HCT116 (cell line): ENCODE measurements around the gene FAT1. TPM values are rescaled to one million over a fixed set of nuclear protein-coding genes. Genes with fewer than 3 reads are reported as not detected.

ENCODE experiments used
- ATAC-seq: fragments of 200-7000 bp; cut with Tn5 transposase; 2 replicates; pipeline ENCODE4 v1.9.1; 2020; ENCODE audit warnings: mild to moderate bottlenecking, moderate library complexity
- BruUV-seq: library from RNA; stranded (reverse); fragments of 400-500 nt; replicated peaks from 2 replicates; lab custom pipeline; 2021; lab: Mats Ljungman, UMichigan
- CTCF ChIA-PET: fragments of 300-600 bp; sonication (Branson Sonifier 250); formaldehyde crosslinking; loops from one replicate; lab custom pipeline; 2021; ENCODE audit warnings: antibody characterized with exemption; lab: Charles Lee
- POLR2A ChIA-PET: fragments of 300-600, 350-600 bp; sonication (Branson Sonifier 250); formaldehyde crosslinking; loops from one replicate; lab custom pipeline; 2021; ENCODE audit warnings: antibody characterized with exemption; lab: Charles Lee
- RAD21 ChIA-PET, 2 experiments: fragments of 300-600 bp; sonication (Branson Sonifier 250); formaldehyde crosslinking; loops; one replicate each; lab custom pipeline; 2023; ENCODE audit warnings: low total read pairs in 2 of 2; ENCODE audit not compliant: uncharacterized antibody in 2 of 2, unreplicated experiment in 2 of 2, low non-redundant PET in 1 of 2; lab: Charles Lee
- DNase-seq: peaks from one replicate; pipeline ENCODE4 v3.0.0-alpha.2; 2010; ENCODE audit warnings: low read depth, low spot score
- H2AFZ ChIP-seq: fragments of 200-600 bp; shearing (Covaris generic), sonication (generic); 2 replicates; pipeline ENCODE4 v1.6.1; 2017; ENCODE audit warnings: low read depth, mixed run types, mixed read lengths, antibody characterized with exemption, low read length; ENCODE audit not compliant: poor library complexity, severe bottlenecking
- H3K27ac ChIP-seq: 2 replicates; pipeline ENCODE4 v1.5.1; 2012; ENCODE audit warnings: low read depth, low read length
- H3K27me3 ChIP-seq: fragments of 200-600 bp; sonication (generic); 2 replicates; pipeline ENCODE4 v1.6.1; 2016; ENCODE audit warnings: mixed run types, low read length, mixed read lengths; ENCODE audit not compliant: insufficient read depth
- H3K36me3 ChIP-seq, 2 experiments: fragments of 200-500 bp in 1 of 2; fragments of 200-600 bp in 1 of 2; sonication (Bioruptor generic) in 1 of 2; sonication (generic) in 1 of 2; 2 replicates each; pipeline versions ENCODE4 v1.5.1 to v1.6.1; 2014 to 2016; ENCODE audit warnings: low read length in 2 of 2, inconsistent platforms in 1 of 2, mixed read lengths in 1 of 2, mixed run types in 1 of 2; ENCODE audit not compliant: insufficient read depth in 2 of 2, control insufficient read depth in 1 of 2
- H3K4me1 ChIP-seq, 2 experiments: fragments of 200-600 bp in 1 of 2; sonication (generic) in 1 of 2; 2 replicates each; pipeline versions ENCODE4 v1.5.1 to v1.6.1; 2012 to 2017; ENCODE audit warnings: low read length in 2 of 2, inconsistent platforms in 1 of 2, mild to moderate bottlenecking in 1 of 2, mixed read lengths in 1 of 2, mixed run types in 1 of 2, moderate library complexity in 1 of 2; ENCODE audit not compliant: insufficient read depth in 2 of 2, control insufficient read depth in 1 of 2
- H3K4me2 ChIP-seq: fragments of 200-600 bp; sonication (generic); 2 replicates; pipeline ENCODE4 v1.6.1; 2017; ENCODE audit warnings: mixed run types, low read length, mixed read lengths
- H3K4me3 ChIP-seq, 2 experiments: fragments of 200-600 bp in 1 of 2; sonication (generic) in 1 of 2; replicated peaks in 1 of 2; 2 replicates each; pipeline ENCODE4 v1.5.1; 2011 to 2016; ENCODE audit warnings: low read length in 2 of 2, control low read depth in 1 of 2, low read depth in 1 of 2, mild to moderate bottlenecking in 1 of 2, mixed read lengths in 1 of 2, mixed run types in 1 of 2
- H3K79me2 ChIP-seq: fragments of 200-600 bp; sonication (generic); 2 replicates; pipeline ENCODE4 v1.6.1; 2017; ENCODE audit warnings: mild to moderate bottlenecking, mixed run types, low read length, moderate library complexity, mixed read lengths; ENCODE audit not compliant: insufficient read depth
- H3K9ac ChIP-seq: fragments of 200-600 bp; sonication (generic); 2 replicates; pipeline ENCODE4 v1.6.1; 2016; ENCODE audit warnings: low read length, mixed read lengths
- H3K9me2 ChIP-seq: fragments of 200-600 bp; sonication (generic), shearing (Covaris generic); 2 replicates; pipeline ENCODE4 v1.6.1; 2017; ENCODE audit warnings: mixed run types, mild to moderate bottlenecking, moderate library complexity; ENCODE audit not compliant: insufficient read depth
- H3K9me3 ChIP-seq, 2 experiments: fragments of 200-500 bp in 1 of 2; fragments of 200-600 bp in 1 of 2; sonication (Bioruptor generic) in 1 of 2; sonication (generic) in 1 of 2; 2 replicates each; pipeline ENCODE4 v1.6.1; 2014 to 2017; ENCODE audit warnings: low read length in 2 of 2, mixed read lengths in 2 of 2, inconsistent platforms in 1 of 2, low read depth in 1 of 2, mild to moderate bottlenecking in 1 of 2, mixed run types in 1 of 2, moderate library complexity in 1 of 2; ENCODE audit not compliant: control insufficient read depth in 1 of 2, insufficient read depth in 1 of 2
- H4K20me1 ChIP-seq: fragments of 200-600 bp; sonication (generic), shearing (Covaris generic); 2 replicates; pipeline ENCODE4 v1.6.1; 2017; ENCODE audit warnings: mixed run types, mild to moderate bottlenecking, moderate library complexity; ENCODE audit not compliant: insufficient read depth
- CBX3 ChIP-seq: IDR thresholded peaks from 2 replicates; pipeline ENCODE4 v1.6.1; 2012; ENCODE audit warnings: low read depth
- CTCF ChIP-seq, 3 experiments: fragments of 200-600 bp in 1 of 3; sonication (generic) in 1 of 3; IDR thresholded peaks in 2 of 3; conservative IDR thresholded peaks in 1 of 3; 2 replicates each; pipeline ENCODE4 v1.5.1; 2012 to 2017; ENCODE audit warnings: low read depth in 2 of 3, low read length in 2 of 3, antibody characterized with exemption in 1 of 3, borderline replicate concordance in 1 of 3, control low read depth in 1 of 3, mild to moderate bottlenecking in 1 of 3, mixed read lengths in 1 of 3, mixed run types in 1 of 3, moderate library complexity in 1 of 3; ENCODE audit not compliant: insufficient read depth in 1 of 3
- EGR1 ChIP-seq: IDR thresholded peaks from 2 replicates; pipeline ENCODE4 v1.6.1; 2012; ENCODE audit warnings: low read depth
- EZH2 ChIP-seq: fragments of 200-600 bp; sonication (generic); IDR thresholded peaks from 2 replicates; pipeline ENCODE4 v1.6.1; 2017; ENCODE audit warnings: antibody characterized with exemption, mixed run types
- EZH2phosphoT487 ChIP-seq: fragments of 200-600 bp; IDR thresholded peaks from 2 replicates; pipeline ENCODE4 v1.6.1; 2018; ENCODE audit warnings: antibody characterized with exemption, borderline replicate concordance
- FOSL1 ChIP-seq: IDR thresholded peaks from 2 replicates; pipeline ENCODE4 v1.6.1; 2012; ENCODE audit warnings: low read depth
- JUND ChIP-seq: IDR thresholded peaks from 2 replicates; pipeline ENCODE4 v1.6.1; 2012
- POLR2A ChIP-seq: IDR thresholded peaks from 2 replicates; pipeline ENCODE4 v1.7.0; 2011; ENCODE audit warnings: borderline replicate concordance; ENCODE audit not compliant: insufficient read depth, insufficient read length; ENCODE audit errors: extremely low read depth
- RAD21 ChIP-seq: IDR thresholded peaks from 2 replicates; pipeline ENCODE4 v1.6.1; 2012; ENCODE audit warnings: low read depth, mild to moderate bottlenecking
- SIN3A ChIP-seq: IDR thresholded peaks from 2 replicates; pipeline ENCODE4 v1.6.1; 2012; ENCODE audit warnings: low read depth
- SP1 ChIP-seq: IDR thresholded peaks from 2 replicates; pipeline ENCODE4 v1.6.1; 2012; ENCODE audit warnings: low read depth
- TCF7L2 ChIP-seq: IDR thresholded peaks from 2 replicates; pipeline ENCODE4 v1.7.0; 2011; ENCODE audit warnings: borderline replicate concordance, inconsistent platforms; ENCODE audit not compliant: insufficient read depth, insufficient read length; ENCODE audit errors: extremely low read depth
- YY1 ChIP-seq: IDR thresholded peaks from 2 replicates; pipeline ENCODE4 v1.6.1; 2011; ENCODE audit warnings: low read length, low read depth, moderate library complexity, mild to moderate bottlenecking; ENCODE audit not compliant: insufficient replicate concordance; ENCODE audit errors: extremely low read depth
- ZFX ChIP-seq: fragments of 450-650 bp; IDR thresholded peaks from 2 replicates; pipeline ENCODE4 v1.6.1; 2017
- ZNF274 ChIP-seq: fragments of 200-500 bp; sonication (Bioruptor generic); IDR thresholded peaks from 2 replicates; pipeline ENCODE4 v1.6.1; 2014; ENCODE audit warnings: mild to moderate bottlenecking, low read depth, low read length, inconsistent platforms
- intact Hi-C: fragments of 100-400 bp; cut with micrococcal nuclease; formaldehyde crosslinking; loops from 2 replicates; pipeline ENCODE4 v1.10.0; 2022
- total RNA-seq: library from RNA; stranded (reverse); gene quantifications from one replicate; pipeline ENCODE4 v1.2.1, GENCODE V29; 2021; ENCODE audit not compliant: unreplicated experiment
- TF ChIP-seq, protein P1 (sequence below): IDR thresholded peaks from 2 replicates; pipeline ENCODE4 v1.6.1; 2012; ENCODE audit warnings: low read depth
- TF ChIP-seq, protein P2 (sequence below): IDR thresholded peaks from 2 replicates; pipeline ENCODE4 v1.6.1; 2012
- TF ChIP-seq, protein P3 (sequence below): IDR thresholded peaks from 2 replicates; pipeline ENCODE4 v1.6.1; 2012

The FAT1 gene
- total RNA-seq, 1 experiment from 2014 or later, result 676 TPM

- H3K27me3 ChIP-seq, result no peaks in the 10 kb centered on the region
- no peak for TF ChIP-seq EZH2phosphoT487
- no peak for TF ChIP-seq SP1
- TF ChIP-seq CTCF (IDR thresholded peaks at IDR 0.05 in 2 of 3, conservative IDR thresholded peaks at IDR 0.05 in 1 of 3; ENCODE audit: borderline replicate concordance in 1 of 3, insufficient read depth in 1 of 3, low read depth in 2 of 3, low read length in 2 of 3), result no peak
- TF ChIP-seq JUND, result no peak
- TF ChIP-seq, protein P1, sequence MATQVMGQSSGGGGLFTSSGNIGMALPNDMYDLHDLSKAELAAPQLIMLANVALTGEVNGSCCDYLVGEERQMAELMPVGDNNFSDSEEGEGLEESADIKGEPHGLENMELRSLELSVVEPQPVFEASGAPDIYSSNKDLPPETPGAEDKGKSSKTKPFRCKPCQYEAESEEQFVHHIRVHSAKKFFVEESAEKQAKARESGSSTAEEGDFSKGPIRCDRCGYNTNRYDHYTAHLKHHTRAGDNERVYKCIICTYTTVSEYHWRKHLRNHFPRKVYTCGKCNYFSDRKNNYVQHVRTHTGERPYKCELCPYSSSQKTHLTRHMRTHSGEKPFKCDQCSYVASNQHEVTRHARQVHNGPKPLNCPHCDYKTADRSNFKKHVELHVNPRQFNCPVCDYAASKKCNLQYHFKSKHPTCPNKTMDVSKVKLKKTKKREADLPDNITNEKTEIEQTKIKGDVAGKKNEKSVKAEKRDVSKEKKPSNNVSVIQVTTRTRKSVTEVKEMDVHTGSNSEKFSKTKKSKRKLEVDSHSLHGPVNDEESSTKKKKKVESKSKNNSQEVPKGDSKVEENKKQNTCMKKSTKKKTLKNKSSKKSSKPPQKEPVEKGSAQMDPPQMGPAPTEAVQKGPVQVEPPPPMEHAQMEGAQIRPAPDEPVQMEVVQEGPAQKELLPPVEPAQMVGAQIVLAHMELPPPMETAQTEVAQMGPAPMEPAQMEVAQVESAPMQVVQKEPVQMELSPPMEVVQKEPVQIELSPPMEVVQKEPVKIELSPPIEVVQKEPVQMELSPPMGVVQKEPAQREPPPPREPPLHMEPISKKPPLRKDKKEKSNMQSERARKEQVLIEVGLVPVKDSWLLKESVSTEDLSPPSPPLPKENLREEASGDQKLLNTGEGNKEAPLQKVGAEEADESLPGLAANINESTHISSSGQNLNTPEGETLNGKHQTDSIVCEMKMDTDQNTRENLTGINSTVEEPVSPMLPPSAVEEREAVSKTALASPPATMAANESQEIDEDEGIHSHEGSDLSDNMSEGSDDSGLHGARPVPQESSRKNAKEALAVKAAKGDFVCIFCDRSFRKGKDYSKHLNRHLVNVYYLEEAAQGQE, result no peak
- no peak for TF ChIP-seq SIN3A
- TF ChIP-seq, protein P2, sequence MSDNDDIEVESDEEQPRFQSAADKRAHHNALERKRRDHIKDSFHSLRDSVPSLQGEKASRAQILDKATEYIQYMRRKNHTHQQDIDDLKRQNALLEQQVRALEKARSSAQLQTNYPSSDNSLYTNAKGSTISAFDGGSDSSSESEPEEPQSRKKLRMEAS, result no peak
- no peak for TF ChIP-seq RAD21
- no peak for TF ChIP-seq ZNF274
- TF ChIP-seq, protein P3, sequence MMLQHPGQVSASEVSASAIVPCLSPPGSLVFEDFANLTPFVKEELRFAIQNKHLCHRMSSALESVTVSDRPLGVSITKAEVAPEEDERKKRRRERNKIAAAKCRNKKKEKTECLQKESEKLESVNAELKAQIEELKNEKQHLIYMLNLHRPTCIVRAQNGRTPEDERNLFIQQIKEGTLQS, result no peak
- no peak for TF ChIP-seq CBX3
- TF ChIP-seq YY1, result no peak
- no peak for TF ChIP-seq EZH2
- no peak for TF ChIP-seq EGR1
- no peak for TF ChIP-seq TCF7L2
- no peak for TF ChIP-seq POLR2A
- TF ChIP-seq FOSL1, result no peak
- TF ChIP-seq ZFX, result no peak
- H4K20me1 ChIP-seq, result peaks cover 93% of the 10 kb centered on the region
- ChIA-PET POLR2A (no interaction called here), RAD21 (no interaction called here), CTCF (no interaction called here)
- no peaks in the 10 kb centered on the region for H3K9me3 ChIP-seq
- intact Hi-C loops, result no loop called here
- DNase-seq (no peak), ATAC-seq (no peak)
- H3K4me3 ChIP-seq, result no peak overlapping the region
- H3K36me3 ChIP-seq, result peaks cover 45 to 90% of the 10 kb centered on the region in 2 experiments
- H3K9me2 ChIP-seq, result no peaks in the 10 kb centered on the region
- H3K27ac ChIP-seq, result no peak overlapping the region
- peaks cover 100% of the 10 kb centered on the region for H3K79me2 ChIP-seq
- H3K4me2 ChIP-seq, result no peak overlapping the region
- H3K4me1 ChIP-seq, result peaks cover 24 to 71% of the 10 kb centered on the region in 2 experiments; a peak in 3 of 4 replicates
- H3K9ac ChIP-seq, result no peak overlapping the region
- no peak overlapping the region for H2AFZ ChIP-seq
- no TSS peak for BruUV-seq
These were observed 21.4 kb downstream of the FAT1 start for GRCh38 chr4:186702297-186702696.
